NB4 (cell line): ENCODE measurements around the gene SH3BGRL3.
A peak's percentile ranks its signal among the peaks of the same experiment; 100 is the strongest.

ENCODE experiments used
- MYC ChIP-seq: IDR thresholded peaks from 2 replicates; pipeline ENCODE4 v1.6.1; 2011; ENCODE audit warnings: low read depth, low read length
- POLR2A ChIP-seq: IDR thresholded peaks from 2 replicates; pipeline ENCODE4 v1.6.1; 2011; ENCODE audit warnings: mild to moderate bottlenecking; ENCODE audit not compliant: insufficient read length; ENCODE audit errors: extremely low read depth
- TF ChIP-seq, protein P1 (sequence below): IDR thresholded peaks from one replicate; pipeline ENCODE4 v1.5.1; 2012; ENCODE audit warnings: low read depth, low read length
- TF ChIP-seq, protein P2 (sequence below): IDR thresholded peaks from 2 replicates; pipeline ENCODE4 v1.6.1; 2011; ENCODE audit warnings: low read depth, low read length

GRCh38 chr1:26321315-26322041, 41.6 kb downstream of the SH3BGRL3 start:
- no peak for TF ChIP-seq POLR2A
- TF ChIP-seq, protein P1, sequence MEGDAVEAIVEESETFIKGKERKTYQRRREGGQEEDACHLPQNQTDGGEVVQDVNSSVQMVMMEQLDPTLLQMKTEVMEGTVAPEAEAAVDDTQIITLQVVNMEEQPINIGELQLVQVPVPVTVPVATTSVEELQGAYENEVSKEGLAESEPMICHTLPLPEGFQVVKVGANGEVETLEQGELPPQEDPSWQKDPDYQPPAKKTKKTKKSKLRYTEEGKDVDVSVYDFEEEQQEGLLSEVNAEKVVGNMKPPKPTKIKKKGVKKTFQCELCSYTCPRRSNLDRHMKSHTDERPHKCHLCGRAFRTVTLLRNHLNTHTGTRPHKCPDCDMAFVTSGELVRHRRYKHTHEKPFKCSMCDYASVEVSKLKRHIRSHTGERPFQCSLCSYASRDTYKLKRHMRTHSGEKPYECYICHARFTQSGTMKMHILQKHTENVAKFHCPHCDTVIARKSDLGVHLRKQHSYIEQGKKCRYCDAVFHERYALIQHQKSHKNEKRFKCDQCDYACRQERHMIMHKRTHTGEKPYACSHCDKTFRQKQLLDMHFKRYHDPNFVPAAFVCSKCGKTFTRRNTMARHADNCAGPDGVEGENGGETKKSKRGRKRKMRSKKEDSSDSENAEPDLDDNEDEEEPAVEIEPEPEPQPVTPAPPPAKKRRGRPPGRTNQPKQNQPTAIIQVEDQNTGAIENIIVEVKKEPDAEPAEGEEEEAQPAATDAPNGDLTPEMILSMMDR, result peak; percentile 68
- peak; percentile 33; the same call in 1 of the 2 replicates for TF ChIP-seq MYC
- TF ChIP-seq, protein P2, sequence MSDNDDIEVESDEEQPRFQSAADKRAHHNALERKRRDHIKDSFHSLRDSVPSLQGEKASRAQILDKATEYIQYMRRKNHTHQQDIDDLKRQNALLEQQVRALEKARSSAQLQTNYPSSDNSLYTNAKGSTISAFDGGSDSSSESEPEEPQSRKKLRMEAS, result no peak; the same call in 1 of the 2 replicates
